DOHH2 (cell line): ENCODE results near the gene CYP46A1.

ENCODE experiments used
- CTCF ChIP-seq: fragments of 200-600 bp; sonication (generic); IDR thresholded peaks from one replicate; pipeline ENCODE4 v1.5.1; 2014; ENCODE audit warnings: antibody characterized with exemption, mild to moderate bottlenecking, low read depth, low read length; ENCODE audit not compliant: poor library complexity, severe bottlenecking
- EZH2phosphoT487 ChIP-seq: fragments of 200-600 bp; sonication (generic); IDR thresholded peaks from 2 replicates; pipeline ENCODE4 v1.6.1; 2017; ENCODE audit warnings: borderline replicate concordance, mild to moderate bottlenecking, antibody characterized with exemption, low read length, moderate library complexity, mixed read lengths

- TF ChIP-seq CTCF (no peak), EZH2phosphoT487 (no peak)
Observed at GRCh38 chr14:99727096-99727870, 43.2 kb downstream of the CYP46A1 start.
